Tibial nerve (tissue), 4 donors: ENCODE measurements around the gene EML5. TPM values are rescaled to one million over a fixed set of nuclear protein-coding genes. Genes with fewer than 3 reads are reported as not detected.

Experiments used
- DNase-seq, 2 donors: peaks; one replicate each; pipeline ENCODE4 v3.0.0-alpha.2; 2019; ENCODE audit warnings: low spot score in 2 of 2
- H3K27ac ChIP-seq, 4 donors: fragments of 200-600 bp; sonication (generic) in 3 of 4; one replicate each; pipeline ENCODE4 v1.5.1; 2017 to 2019; ENCODE audit warnings: mild to moderate bottlenecking in 1 of 4
- H3K27me3 ChIP-seq, 2 donors: fragments of 200-600 bp; sonication (generic) in 1 of 2; one replicate each; pipeline versions ENCODE4 v1.5.1 to v1.6.0; 2017 to 2019
- H3K36me3 ChIP-seq, 3 donors: fragments of 200-600 bp; sonication (generic); one replicate each; pipeline ENCODE4 v1.5.1; 2018 to 2019
- H3K4me1 ChIP-seq, 4 donors: fragments of 200-600 bp; sonication (generic) in 3 of 4; one replicate each; pipeline ENCODE4 v1.5.1; 2017 to 2019
- H3K4me3 ChIP-seq, 4 donors: fragments of 200-600 bp; sonication (generic) in 3 of 4; one replicate each; pipeline ENCODE4 v1.5.1; 2017 to 2019; ENCODE audit warnings: mild to moderate bottlenecking in 1 of 4, moderate library complexity in 1 of 4
- H3K9me3 ChIP-seq, 4 donors: fragments of 200-600 bp; sonication (generic) in 3 of 4; one replicate each; pipeline ENCODE4 v1.5.1; 2017 to 2019
- CTCF ChIP-seq, 5 experiments: fragments of 200-600 bp in 3 of 5; fragments of 450-650 bp in 2 of 5; sonication (generic) in 3 of 5; IDR thresholded peaks; one replicate each; pipeline ENCODE4 v1.5.1; 2016 to 2019; ENCODE audit warnings: antibody characterized with exemption in 5 of 5, mild to moderate bottlenecking in 3 of 5, moderate library complexity in 2 of 5
- EP300 ChIP-seq, 2 donors: sonication (generic); formaldehyde crosslinking; IDR thresholded peaks; one replicate each; pipeline ENCODE4 v1.6.1; 2017; ENCODE audit warnings: antibody characterized with exemption in 2 of 2, mild to moderate bottlenecking in 1 of 2
- POLR2A ChIP-seq, 2 donors: fragments of 450-650 bp; IDR thresholded peaks; one replicate each; pipeline ENCODE4 v1.6.1; 2017; ENCODE audit warnings: antibody characterized with exemption in 2 of 2, mild to moderate bottlenecking in 2 of 2, moderate library complexity in 2 of 2
- WGBS, 2 donors: methylation state at CpG; one replicate each; pipeline ENCODE4 v1.1.5; 2018; 5-methylcytosine and 5-hydroxymethylcytosine counted together
- total RNA-seq, 4 donors: library from RNA; depleted of rRNA; stranded (reverse); fragments of >200 nt; gene quantifications; one replicate each; pipeline ENCODE4 v1.1.0, GENCODE V29; 2016

EML5 gene
- total RNA-seq, 4 donors from 2014 or later = 0.59 to 0.87 (median 0.72) TPM

- TF ChIP-seq EP300 (IDR thresholded peaks at IDR 0.05) (no peak), POLR2A (IDR thresholded peaks at IDR 0.05) (no peak), CTCF (IDR thresholded peaks at IDR 0.05) (no peak)
These were observed 175.3 kb downstream of the EML5 start for GRCh38 chr14:88617479-88617878.

GRCh38 chr14:88616697-88617096, 176.1 kb downstream of the EML5 start:
- Histone ChIP-seq H3K27me3 (no peaks in the 10 kb centered on the region), H3K36me3 (peaks cover 2 to 43% (median 4%) of the 10 kb centered on the region in 3 donors), H3K4me3 (no peak overlapping the region), H3K4me1 (peaks cover 0 to 7% (median 3%) of the 10 kb centered on the region in 4 donors), H3K27ac (no peak overlapping the region), H3K9me3 (no peaks in the 10 kb centered on the region)
- no peak for DNase-seq
- 92 to 93% methylated on average over 1 of the region's 1 CpG for WGBS, 2 donors
- no peak for TF ChIP-seq POLR2A (IDR thresholded peaks at IDR 0.05)
- no peak for TF ChIP-seq EP300 (IDR thresholded peaks at IDR 0.05)
- TF ChIP-seq CTCF (IDR thresholded peaks at IDR 0.05) = no peak

More at GRCh38 chr14:88617479-88617878, 175.3 kb downstream of the EML5 start:
- Histone ChIP-seq H3K4me1 (peaks cover 0 to 7% (median 3%) of the 10 kb centered on the region in 4 donors), H3K27me3 (no peaks in the 10 kb centered on the region), H3K9me3 (no peaks in the 10 kb centered on the region), H3K36me3 (peaks cover 0 to 38% (median 2%) of the 10 kb centered on the region in 3 donors), H3K4me3 (no peak overlapping the region), H3K27ac (no peak overlapping the region)
- 71 to 86% methylated on average over 1 of the region's 1 CpG for WGBS, 2 donors
- no peak for DNase-seq

- no peaks in the 10 kb centered on the region for H3K27me3 ChIP-seq
- TF ChIP-seq POLR2A (IDR thresholded peaks at IDR 0.05) = no peak
- TF ChIP-seq CTCF (IDR thresholded peaks at IDR 0.05) = no peak
- TF ChIP-seq EP300 (IDR thresholded peaks at IDR 0.05) = no peak
- no peaks in the 10 kb centered on the region for H3K9me3 ChIP-seq
- H3K4me3 ChIP-seq = no peak overlapping the region
- H3K4me1 ChIP-seq = peaks cover 0 to 7% (median 3%) of the 10 kb centered on the region in 4 donors
- no peak overlapping the region for H3K27ac ChIP-seq
- WGBS, 2 donors = 65 to 68% methylated on average over 3 of the region's 3 CpGs
- peaks cover 2 to 63% (median 4%) of the 10 kb centered on the region in 3 donors for H3K36me3 ChIP-seq
- no peak for DNase-seq
These were observed 178.4 kb downstream of the EML5 start for GRCh38 chr14:88614218-88614907.

- peaks cover 2 to 63% (median 4%) of the 10 kb centered on the region in 3 donors for H3K36me3 ChIP-seq
- H3K27me3 ChIP-seq = no peaks in the 10 kb centered on the region
- peaks cover 0 to 7% (median 3%) of the 10 kb centered on the region in 4 donors for H3K4me1 ChIP-seq
- TF ChIP-seq POLR2A (IDR thresholded peaks at IDR 0.05) (no peak), EP300 (IDR thresholded peaks at IDR 0.05) (no peak), CTCF (IDR thresholded peaks at IDR 0.05) (no peak)
- no peak for DNase-seq
- 56 to 67% methylated on average over 5 of the region's 5 CpGs for WGBS, 2 donors
- no peak overlapping the region for H3K4me3 ChIP-seq
- H3K9me3 ChIP-seq = no peaks in the 10 kb centered on the region
- H3K27ac ChIP-seq = no peak overlapping the region
These were observed 179.2 kb downstream of the EML5 start for GRCh38 chr14:88613552-88614010.

GRCh38 chr14:88612981-88613380, 179.8 kb downstream of the EML5 start:
- H3K4me3 ChIP-seq = no peak overlapping the region
- 59 to 68% methylated on average over 4 of the region's 4 CpGs for WGBS, 2 donors

More at GRCh38 chr14:88612981-88613380, 179.8 kb downstream of the EML5 start:
- H3K4me1 ChIP-seq = peaks cover 0 to 7% (median 3%) of the 10 kb centered on the region in 4 donors
- no peak for DNase-seq
- no peaks in the 10 kb centered on the region for H3K9me3 ChIP-seq
- no peak for TF ChIP-seq CTCF (IDR thresholded peaks at IDR 0.05)
- TF ChIP-seq EP300 (IDR thresholded peaks at IDR 0.05) = no peak
- TF ChIP-seq POLR2A (IDR thresholded peaks at IDR 0.05) = no peak
- peaks cover 2 to 65% (median 4%) of the 10 kb centered on the region in 3 donors for H3K36me3 ChIP-seq
- no peaks in the 10 kb centered on the region for H3K27me3 ChIP-seq
- H3K27ac ChIP-seq = no peak overlapping the region
